ENCODE measurements around the gene AHDC1.

GRCh38 chr1:27542463-27543273 is 61.3 kb downstream of the AHDC1 start:
- TF ChIP-seq MYC (IDR thresholded peaks at IDR 0.05; ENCODE audit: low read depth, low read length) (no peak), POLR2A (IDR thresholded peaks at IDR 0.05; ENCODE audit: low read depth, low read length) (no peak), EZH2 (IDR thresholded peaks at IDR 0.05; ENCODE audit: borderline replicate concordance, low read depth, low read length, severe bottlenecking) (no peak), POLR2AphosphoS5 (IDR thresholded peaks at IDR 0.05; ENCODE audit: insufficient read depth, low read depth, low read length) (no peak), GATA2 (IDR thresholded peaks at IDR 0.05; ENCODE audit: insufficient read depth, insufficient read length, low read depth, low read length) (no peak)
- TF ChIP-seq, protein P1, sequence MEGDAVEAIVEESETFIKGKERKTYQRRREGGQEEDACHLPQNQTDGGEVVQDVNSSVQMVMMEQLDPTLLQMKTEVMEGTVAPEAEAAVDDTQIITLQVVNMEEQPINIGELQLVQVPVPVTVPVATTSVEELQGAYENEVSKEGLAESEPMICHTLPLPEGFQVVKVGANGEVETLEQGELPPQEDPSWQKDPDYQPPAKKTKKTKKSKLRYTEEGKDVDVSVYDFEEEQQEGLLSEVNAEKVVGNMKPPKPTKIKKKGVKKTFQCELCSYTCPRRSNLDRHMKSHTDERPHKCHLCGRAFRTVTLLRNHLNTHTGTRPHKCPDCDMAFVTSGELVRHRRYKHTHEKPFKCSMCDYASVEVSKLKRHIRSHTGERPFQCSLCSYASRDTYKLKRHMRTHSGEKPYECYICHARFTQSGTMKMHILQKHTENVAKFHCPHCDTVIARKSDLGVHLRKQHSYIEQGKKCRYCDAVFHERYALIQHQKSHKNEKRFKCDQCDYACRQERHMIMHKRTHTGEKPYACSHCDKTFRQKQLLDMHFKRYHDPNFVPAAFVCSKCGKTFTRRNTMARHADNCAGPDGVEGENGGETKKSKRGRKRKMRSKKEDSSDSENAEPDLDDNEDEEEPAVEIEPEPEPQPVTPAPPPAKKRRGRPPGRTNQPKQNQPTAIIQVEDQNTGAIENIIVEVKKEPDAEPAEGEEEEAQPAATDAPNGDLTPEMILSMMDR (IDR thresholded peaks at IDR 0.05; ENCODE audit: extremely low read depth in 1 of 2, insufficient read depth in 1 of 2, low read depth in 1 of 2, low read length in 2 of 2) = no peak
